Progenitor cell of endocrine pancreas (in vitro differentiated cells): ENCODE measurements around the gene FAM163B. TPM values are rescaled to one million over a fixed set of nuclear protein-coding genes. Genes with fewer than 3 reads are reported as not detected.

Experiments used
- DNase-seq: peaks from one replicate; pipeline ENCODE4 v3.0.0; 2021; ENCODE audit warnings: low spot score; ENCODE audit not compliant: unreplicated experiment
- H3K27ac Mint-ChIP-seq: 2 replicates; pipeline ENCODE4 v1.8.0; 2021; ENCODE audit warnings: mild to moderate bottlenecking, moderate library complexity, mixed read lengths
- H3K27me3 Mint-ChIP-seq: 2 replicates; pipeline ENCODE4 v1.8.0; 2021; ENCODE audit warnings: mixed read lengths
- H3K36me3 Mint-ChIP-seq: 2 replicates; pipeline ENCODE4 v1.8.0; 2022; ENCODE audit warnings: mixed read lengths; ENCODE audit not compliant: insufficient read depth
- H3K4me1 Mint-ChIP-seq: 2 replicates; pipeline ENCODE4 v1.8.0; 2021; ENCODE audit warnings: low read depth, mixed read lengths
- H3K4me3 Mint-ChIP-seq: 2 replicates; pipeline ENCODE4 v1.8.0; 2021; ENCODE audit warnings: low read depth, mild to moderate bottlenecking, moderate library complexity, mixed read lengths
- H3K9me3 Mint-ChIP-seq: 2 replicates; pipeline ENCODE4 v1.8.0; 2021; ENCODE audit warnings: low read depth, mixed read lengths
- CTCF ChIP-seq: fragments of 200-600 bp; sonication (generic); IDR thresholded peaks from one replicate; pipeline ENCODE4 v1.5.0; 2021; ENCODE audit warnings: antibody characterized with exemption, mild to moderate bottlenecking; ENCODE audit not compliant: unreplicated experiment
- total RNA-seq: library from RNA; stranded (reverse); gene quantifications from 2 replicates; pipeline ENCODE4 v1.2.1, GENCODE V29; 2021

The FAM163B gene
- total RNA-seq, 1 donor from 2014 or later: not detected

GRCh38 chr9:133557581-133557980 lies 51.6 kb downstream of the FAM163B start:
- Mint-ChIP-seq H3K27me3 (peaks cover 20% of the 10 kb centered on the region), H3K27ac (no peak overlapping the region), H3K9me3 (no peaks in the 10 kb centered on the region), H3K36me3 (no peaks in the 10 kb centered on the region), H3K4me1 (peaks cover 2% of the 10 kb centered on the region), H3K4me3 (no peak overlapping the region)
- TF ChIP-seq CTCF: no peak
- no peak for DNase-seq

- H3K4me3 Mint-ChIP-seq: no peak overlapping the region
These were observed 52.8 kb downstream of the FAM163B start for GRCh38 chr9:133556354-133556753.

GRCh38 chr9:133554729-133555128 lies 54.5 kb downstream of the FAM163B start:
- H3K4me1 Mint-ChIP-seq: peaks cover 4% of the 10 kb centered on the region
- DNase-seq: no peak
- H3K9me3 Mint-ChIP-seq: no peaks in the 10 kb centered on the region
- H3K36me3 Mint-ChIP-seq: no peaks in the 10 kb centered on the region
- H3K27me3 Mint-ChIP-seq: peaks cover 19% of the 10 kb centered on the region
- TF ChIP-seq CTCF: no peak
- no peak overlapping the region for H3K4me3 Mint-ChIP-seq
- no peak overlapping the region for H3K27ac Mint-ChIP-seq

More at GRCh38 chr9:133556354-133556753, 52.8 kb downstream of the FAM163B start:
- Mint-ChIP-seq H3K27me3 (peaks cover 17% of the 10 kb centered on the region), H3K9me3 (no peaks in the 10 kb centered on the region), H3K27ac (no peak overlapping the region), H3K4me1 (peaks cover 4% of the 10 kb centered on the region), H3K36me3 (no peaks in the 10 kb centered on the region)
- DNase-seq: no peak
- TF ChIP-seq CTCF: no peak

GRCh38 chr9:133553973-133554713 lies 55.0 kb downstream of the FAM163B start:
- Mint-ChIP-seq H3K4me3 (no peak overlapping the region), H3K36me3 (no peaks in the 10 kb centered on the region), H3K4me1 (peaks cover 4% of the 10 kb centered on the region), H3K9me3 (no peaks in the 10 kb centered on the region), H3K27me3 (peaks cover 17% of the 10 kb centered on the region), H3K27ac (no peak overlapping the region)
- no peak for DNase-seq
- TF ChIP-seq CTCF: no peak

GRCh38 chr9:133553123-133553522 lies 56.1 kb downstream of the FAM163B start:
- H3K9me3 Mint-ChIP-seq: no peaks in the 10 kb centered on the region
- no peak for TF ChIP-seq CTCF
- H3K4me1 Mint-ChIP-seq: peaks cover 2% of the 10 kb centered on the region
- H3K4me3 Mint-ChIP-seq: no peak overlapping the region
- no peak for DNase-seq
- no peak overlapping the region for H3K27ac Mint-ChIP-seq
- H3K36me3 Mint-ChIP-seq: no peaks in the 10 kb centered on the region
- H3K27me3 Mint-ChIP-seq: peaks cover 8% of the 10 kb centered on the region
